Peyer's patch (tissue), 4 donors: ENCODE data around the gene PFKP. TPM values are rescaled to one million over a fixed set of nuclear protein-coding genes. Genes with fewer than 3 reads are reported as not detected.

Experiments used
- DNase-seq, 3 donors: peaks; one replicate each; pipeline ENCODE4 v3.0.0-alpha.2; 2017 to 2019
- H3K27ac ChIP-seq, 4 donors: fragments of 200-600 bp; sonication (generic); one replicate each; pipeline ENCODE4 v1.5.1; 2016 to 2019
- H3K27me3 ChIP-seq, 2 donors: fragments of 200-600 bp; sonication (generic); one replicate each; pipeline ENCODE4 v1.5.1; 2019
- H3K36me3 ChIP-seq, 3 donors: fragments of 200-600 bp; sonication (generic); one replicate each; pipeline ENCODE4 v1.5.1; 2016 to 2019
- H3K4me1 ChIP-seq, 4 donors: fragments of 200-600 bp; sonication (generic); one replicate each; pipeline ENCODE4 v1.5.1; 2016 to 2019
- H3K4me3 ChIP-seq, 4 donors: fragments of 200-600 bp; sonication (generic); 1 replicate in 3 of 4; 2 replicates in 1 of 4; pipeline ENCODE4 v1.5.1; 2016 to 2019; ENCODE audit warnings: mild to moderate bottlenecking in 1 of 4
- H3K9me3 ChIP-seq, 4 donors: fragments of 200-600 bp; sonication (generic); one replicate each; pipeline ENCODE4 v1.5.1; 2016 to 2019; ENCODE audit warnings: mild to moderate bottlenecking in 1 of 4
- CTCF ChIP-seq, 6 experiments: fragments of 450-650 bp in 4 of 6; fragments of 200-600 bp in 2 of 6; sonication (generic) in 1 of 6; IDR thresholded peaks; one replicate each; pipeline ENCODE4 v1.5.1; 2017 to 2019; ENCODE audit warnings: antibody characterized with exemption in 6 of 6, mild to moderate bottlenecking in 3 of 6, moderate library complexity in 1 of 6
- POLR2A ChIP-seq, 2 donors: fragments of 450-650 bp; IDR thresholded peaks; one replicate each; pipeline ENCODE4 v1.5.1; 2017; ENCODE audit warnings: antibody characterized with exemption in 2 of 2, mild to moderate bottlenecking in 2 of 2, moderate library complexity in 2 of 2
- total RNA-seq, 4 donors: library from RNA; depleted of rRNA; stranded (reverse); fragments of >200 nt; gene quantifications; one replicate each; pipeline ENCODE4 v1.1.0, GENCODE V29; 2016

The PFKP gene
- total RNA-seq, 4 donors from 2014 or later = 79.0 to 130 (median 87.9) TPM

GRCh38 chr10:3033925-3034324 is 33.4 kb upstream of the PFKP start:
- Histone ChIP-seq H3K9me3 (no peaks in the 10 kb centered on the region), H3K4me3 (no peak overlapping the region), H3K27ac (no peak overlapping the region), H3K36me3 (no peaks in the 10 kb centered on the region), H3K4me1 (no peaks in the 10 kb centered on the region), H3K27me3 (no peaks in the 10 kb centered on the region)
- DNase-seq = no peak
- TF ChIP-seq CTCF (IDR thresholded peaks at IDR 0.05) (no peak), POLR2A (IDR thresholded peaks at IDR 0.05) (no peak)

DNA sequence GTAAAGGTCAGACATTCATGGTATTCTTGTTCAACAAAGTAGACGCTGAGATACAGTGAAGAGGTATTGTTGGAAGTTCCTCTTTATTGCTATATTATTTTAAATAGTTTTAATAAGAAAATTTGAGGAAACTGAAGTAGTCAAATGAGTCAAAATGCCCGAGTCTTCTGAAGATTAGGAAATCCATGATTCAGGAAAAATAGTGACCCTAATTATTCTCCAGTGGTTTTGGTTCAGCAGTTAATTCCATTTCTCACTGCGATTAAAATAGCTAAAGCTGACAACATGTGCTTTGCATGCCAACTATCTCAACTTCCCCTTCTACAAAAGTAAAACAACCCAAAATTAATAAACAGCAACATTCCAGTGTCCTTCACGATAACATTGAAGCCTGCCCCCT is 32.7 kb upstream of the PFKP start:
- no peak for DNase-seq
- Histone ChIP-seq H3K27me3 (no peaks in the 10 kb centered on the region), H3K27ac (no peak overlapping the region), H3K4me1 (no peaks in the 10 kb centered on the region), H3K9me3 (no peaks in the 10 kb centered on the region), H3K36me3 (no peaks in the 10 kb centered on the region), H3K4me3 (no peak overlapping the region)
- no peak for TF ChIP-seq CTCF (IDR thresholded peaks at IDR 0.05)
- no peak for TF ChIP-seq POLR2A (IDR thresholded peaks at IDR 0.05)

DNA sequence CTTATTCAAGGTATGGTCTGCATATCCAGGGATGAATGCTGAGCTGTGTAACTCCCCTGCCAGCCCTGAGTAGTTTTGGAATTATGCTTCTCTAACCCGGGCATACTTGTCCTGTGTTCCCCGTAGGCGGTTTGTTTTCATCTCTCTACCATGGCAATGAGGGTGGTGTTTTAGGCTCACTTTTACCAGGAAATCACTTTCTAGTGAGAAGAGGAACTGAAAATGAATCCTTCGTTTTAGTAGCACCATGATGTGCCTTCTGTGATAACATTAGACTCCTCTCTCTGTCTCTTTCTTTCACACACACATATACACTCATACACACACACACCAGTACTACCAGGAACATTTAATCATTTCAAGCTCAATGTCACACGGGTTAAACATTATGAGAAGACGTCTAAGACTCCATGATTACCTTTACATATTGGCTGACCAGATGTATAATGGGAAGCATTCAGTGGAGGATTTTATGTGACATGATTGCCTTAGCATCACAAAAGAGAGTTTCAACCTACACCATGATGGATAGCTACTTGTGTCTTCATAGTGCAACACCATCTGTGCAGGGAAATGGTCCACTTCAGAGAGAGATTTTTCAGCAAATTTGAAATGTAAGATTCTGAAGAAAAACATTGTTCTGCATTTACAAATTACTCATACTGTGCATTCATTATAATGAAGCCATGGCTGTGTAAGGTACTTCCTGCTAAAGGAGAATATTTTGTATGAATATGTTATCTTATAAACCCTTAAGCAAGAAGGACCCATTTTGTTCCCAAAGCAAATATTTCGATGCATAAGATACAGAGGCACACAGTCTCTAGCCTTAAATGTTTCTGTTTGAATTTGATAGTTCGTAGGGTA is 31.0 kb upstream of the PFKP start:
- Histone ChIP-seq H3K9me3 (no peaks in the 10 kb centered on the region), H3K4me3 (no peak overlapping the region), H3K4me1 (no peaks in the 10 kb centered on the region), H3K27me3 (no peaks in the 10 kb centered on the region), H3K36me3 (no peaks in the 10 kb centered on the region), H3K27ac (no peak overlapping the region)
- TF ChIP-seq POLR2A (IDR thresholded peaks at IDR 0.05) (no peak), CTCF (IDR thresholded peaks at IDR 0.05) (no peak)
- DNase-seq = no peak

GRCh38 chr10:3037182-3037581 is 30.2 kb upstream of the PFKP start:
- Histone ChIP-seq H3K36me3 (no peaks in the 10 kb centered on the region), H3K27ac (no peak overlapping the region), H3K27me3 (no peaks in the 10 kb centered on the region), H3K4me3 (no peak overlapping the region), H3K4me1 (no peaks in the 10 kb centered on the region), H3K9me3 (no peaks in the 10 kb centered on the region)
- no peak for DNase-seq
- TF ChIP-seq CTCF (IDR thresholded peaks at IDR 0.05) = no peak
- TF ChIP-seq POLR2A (IDR thresholded peaks at IDR 0.05) = no peak

DNA sequence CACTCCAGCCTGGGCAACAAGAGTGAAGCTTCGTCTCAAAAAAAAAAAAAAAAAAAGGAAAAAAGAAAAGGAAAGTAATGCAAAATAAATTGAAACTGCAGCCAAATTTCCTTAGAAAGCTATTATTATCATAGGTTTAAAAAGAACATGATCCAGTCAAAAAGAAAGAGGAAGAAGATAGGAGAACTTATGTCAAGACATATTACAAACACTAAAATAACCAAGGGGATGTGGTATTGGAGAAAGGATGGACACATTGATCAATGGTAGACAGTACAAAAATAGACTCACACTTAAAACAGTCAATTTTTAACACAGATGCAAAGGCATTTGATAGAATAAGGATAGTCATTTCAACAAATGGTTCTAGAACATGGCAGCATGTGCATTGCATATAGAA is 27.3 kb upstream of the PFKP start:
- H3K27me3 ChIP-seq = no peaks in the 10 kb centered on the region
- DNase-seq = no peak
- no peak overlapping the region for H3K4me3 ChIP-seq
- no peaks in the 10 kb centered on the region for H3K9me3 ChIP-seq
- H3K36me3 ChIP-seq = no peaks in the 10 kb centered on the region
- H3K4me1 ChIP-seq = no peaks in the 10 kb centered on the region
- H3K27ac ChIP-seq = no peak overlapping the region
- TF ChIP-seq POLR2A (IDR thresholded peaks at IDR 0.05) = no peak
- TF ChIP-seq CTCF (IDR thresholded peaks at IDR 0.05) = no peak
